ENCODE data around the gene CD27. TPM values are rescaled to one million over a fixed set of nuclear protein-coding genes. Genes with fewer than 3 reads are reported as not detected.
"Not testable (repeated sequence)": the region's sequence is repeated elsewhere in the genome, so short reads cannot be mapped to it uniquely, and the experiment has no call there.

Gene CD27
- total RNA-seq, 1 experiment from 2014 or later = not detected

- peaks cover 18% of the 10 kb centered on the region for H3K79me2 ChIP-seq (ENCODE audit: low read length)
- H3K9me3 ChIP-seq (ENCODE audit: low read length) = no peaks in the 10 kb centered on the region
- no peak overlapping the region for H3K4me3 ChIP-seq (ENCODE audit: low read length)
- H3K9ac ChIP-seq (ENCODE audit: low read length) = no peak overlapping the region
- POLR2A ChIA-PET (ENCODE audit: unreplicated experiment) = interaction anchor here (0.7 kb wide), 1 partner anchor 46 kb away, joined by 6 read pairs; the partner anchor contains the start of gene GAPDH
- peaks cover 7% of the 10 kb centered on the region; the same call in 1 of the 2 replicates for H3K4me1 ChIP-seq (ENCODE audit: insufficient read depth, low read length)
- no peak overlapping the region for H2AFZ ChIP-seq (ENCODE audit: low read length)
- H3K4me2 ChIP-seq (ENCODE audit: low read length) = no peak overlapping the region
- TF ChIP-seq EZH2 (IDR thresholded peaks at IDR 0.05; ENCODE audit: low read length, unreplicated experiment) (no peak), EZH2phosphoT487 (IDR thresholded peaks at IDR 0.05; ENCODE audit: borderline replicate concordance, low read length) (no peak)
- TF ChIP-seq, protein P1, sequence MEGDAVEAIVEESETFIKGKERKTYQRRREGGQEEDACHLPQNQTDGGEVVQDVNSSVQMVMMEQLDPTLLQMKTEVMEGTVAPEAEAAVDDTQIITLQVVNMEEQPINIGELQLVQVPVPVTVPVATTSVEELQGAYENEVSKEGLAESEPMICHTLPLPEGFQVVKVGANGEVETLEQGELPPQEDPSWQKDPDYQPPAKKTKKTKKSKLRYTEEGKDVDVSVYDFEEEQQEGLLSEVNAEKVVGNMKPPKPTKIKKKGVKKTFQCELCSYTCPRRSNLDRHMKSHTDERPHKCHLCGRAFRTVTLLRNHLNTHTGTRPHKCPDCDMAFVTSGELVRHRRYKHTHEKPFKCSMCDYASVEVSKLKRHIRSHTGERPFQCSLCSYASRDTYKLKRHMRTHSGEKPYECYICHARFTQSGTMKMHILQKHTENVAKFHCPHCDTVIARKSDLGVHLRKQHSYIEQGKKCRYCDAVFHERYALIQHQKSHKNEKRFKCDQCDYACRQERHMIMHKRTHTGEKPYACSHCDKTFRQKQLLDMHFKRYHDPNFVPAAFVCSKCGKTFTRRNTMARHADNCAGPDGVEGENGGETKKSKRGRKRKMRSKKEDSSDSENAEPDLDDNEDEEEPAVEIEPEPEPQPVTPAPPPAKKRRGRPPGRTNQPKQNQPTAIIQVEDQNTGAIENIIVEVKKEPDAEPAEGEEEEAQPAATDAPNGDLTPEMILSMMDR (conservative IDR thresholded peaks at IDR 0.05; ENCODE audit: low read depth, low read length) = no peak
- no peaks in the 10 kb centered on the region for H3K27me3 ChIP-seq (ENCODE audit: low read length)
- BruUV-seq (replicated peaks) = no TSS peak
- DNase-seq = no peak
- H4K20me1 ChIP-seq (ENCODE audit: low read length) = no peaks in the 10 kb centered on the region
- no peak overlapping the region for H3K27ac ChIP-seq (ENCODE audit: low read length)
- no peaks in the 10 kb centered on the region; the same call in 1 of the 2 replicates for H3K36me3 ChIP-seq (ENCODE audit: low read depth, low read length)
- intact Hi-C loops (cut with micrococcal nuclease) = no loop called here
- no peaks in the 10 kb centered on the region for H3F3A ChIP-seq (ENCODE audit: low read length, unreplicated experiment)
- no peak for ATAC-seq
- CTCF ChIA-PET = interaction anchor here (0.7 kb wide), 1 partner anchor 64 kb away, joined by 4 read pairs; no protein-coding TSS in a partner anchor
- H3K9me2 ChIP-seq (replicated peaks; ENCODE audit: low read length) = no peaks in the 10 kb centered on the region
These were observed 43.5 kb downstream of the CD27 start for GRCh38 chr12:6488240-6488639.

DNA sequence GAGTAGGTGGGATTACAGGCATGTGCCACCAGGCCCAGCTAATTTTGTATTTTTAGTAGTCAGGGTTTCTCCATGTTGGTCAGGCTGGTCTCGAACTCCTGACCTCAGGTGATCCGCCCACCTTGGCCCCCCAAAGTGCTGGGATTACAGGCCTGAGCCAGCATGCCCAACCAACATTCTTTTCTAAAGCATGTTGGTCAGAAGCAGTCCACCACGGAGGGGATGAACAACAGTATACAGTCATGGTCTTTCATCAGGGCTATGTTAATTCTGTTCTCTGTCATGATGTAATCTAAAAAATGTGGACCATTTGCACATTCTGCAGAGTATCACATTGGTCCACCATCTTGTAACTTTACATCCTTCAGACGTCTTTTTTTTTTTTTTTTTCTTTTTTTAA lies 44.7 kb downstream of the CD27 start:
- ChIA-PET POLR2A (ENCODE audit: unreplicated experiment) (no interaction called here), CTCF (interaction anchor here (0.7 kb wide), 1 partner anchor 144 kb away, joined by 4 read pairs; no protein-coding TSS in a partner anchor)
- H3K4me3 ChIP-seq (ENCODE audit: low read length) = no peak overlapping the region
- peaks cover 7% of the 10 kb centered on the region; the same call in 1 of the 2 replicates for H3K4me1 ChIP-seq (ENCODE audit: insufficient read depth, low read length)
- no peak overlapping the region for H3K4me2 ChIP-seq (ENCODE audit: low read length)
- no peaks in the 10 kb centered on the region for H3F3A ChIP-seq (ENCODE audit: low read length, unreplicated experiment)
- H4K20me1 ChIP-seq (ENCODE audit: low read length) = no peaks in the 10 kb centered on the region
- TF ChIP-seq, protein P1 (conservative IDR thresholded peaks at IDR 0.05; ENCODE audit: low read depth, low read length) = no peak
- TF ChIP-seq EZH2 (IDR thresholded peaks at IDR 0.05; ENCODE audit: low read length, unreplicated experiment) (no peak), EZH2phosphoT487 (IDR thresholded peaks at IDR 0.05; ENCODE audit: borderline replicate concordance, low read length) (no peak)
- DNase-seq (no peak), ATAC-seq (no peak)
- peaks cover 22% of the 10 kb centered on the region for H3K79me2 ChIP-seq (ENCODE audit: low read length)
- no peaks in the 10 kb centered on the region for H3K9me3 ChIP-seq (ENCODE audit: low read length)
- H3K9ac ChIP-seq (ENCODE audit: low read length) = no peak overlapping the region
- no peak overlapping the region for H3K27ac ChIP-seq (ENCODE audit: low read length)
- intact Hi-C loops (cut with micrococcal nuclease) = no loop called here
- no peaks in the 10 kb centered on the region for H3K27me3 ChIP-seq (ENCODE audit: low read length)
- no peaks in the 10 kb centered on the region; the same call in 1 of the 2 replicates for H3K36me3 ChIP-seq (ENCODE audit: low read depth, low read length)
- H2AFZ ChIP-seq (ENCODE audit: low read length) = no peak overlapping the region
- H3K9me2 ChIP-seq (replicated peaks; ENCODE audit: low read length) = no peaks in the 10 kb centered on the region
- no TSS peak for BruUV-seq (replicated peaks)

DNA sequence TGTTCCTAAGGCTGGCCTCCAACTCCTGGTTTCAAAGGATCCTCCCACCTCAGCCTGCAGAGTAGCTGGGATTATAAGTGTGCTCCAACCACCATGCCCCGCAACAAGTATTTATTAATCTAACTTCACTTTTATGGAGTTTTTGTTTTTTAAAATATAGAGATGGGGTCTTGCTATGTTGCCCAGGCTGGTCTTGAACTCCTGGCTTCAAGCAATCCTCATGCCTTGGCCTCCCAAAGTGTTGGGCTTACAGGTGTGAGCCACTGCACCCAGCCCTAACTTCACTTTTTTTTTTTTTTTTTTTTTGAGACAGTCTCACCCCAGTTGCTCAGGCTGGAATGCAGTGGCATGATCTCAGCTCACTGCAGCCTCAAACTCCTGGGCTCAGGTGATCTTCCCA lies 45.9 kb downstream of the CD27 start:
- intact Hi-C loops (cut with micrococcal nuclease); ATAC-seq; H3K9me3 ChIP-seq (ENCODE audit: low read length); H3K36me3 ChIP-seq (ENCODE audit: low read depth, low read length); DNase-seq; H3K27me3 ChIP-seq (ENCODE audit: low read length); H3K27ac ChIP-seq (ENCODE audit: low read length); CTCF ChIA-PET; BruUV-seq (replicated peaks); H3K9ac ChIP-seq (ENCODE audit: low read length); H2AFZ ChIP-seq (ENCODE audit: low read length); H3F3A ChIP-seq (ENCODE audit: low read length, unreplicated experiment); H3K4me2 ChIP-seq (ENCODE audit: low read length); H3K4me3 ChIP-seq (ENCODE audit: low read length); H3K9me2 ChIP-seq (replicated peaks; ENCODE audit: low read length); H4K20me1 ChIP-seq (ENCODE audit: low read length): not testable (repeated sequence)
- Histone ChIP-seq H3K79me2 (ENCODE audit: low read length) (peaks cover 34% of the 10 kb centered on the region), H3K4me1 (ENCODE audit: insufficient read depth, low read length) (peaks cover 18% of the 10 kb centered on the region)
- POLR2A ChIA-PET (ENCODE audit: unreplicated experiment) = interaction anchor here (0.7 kb wide), 1 partner anchor 170 kb away, joined by 4 read pairs; no protein-coding TSS in a partner anchor

Data from PC-3 (cell line).